ENCODE data around the gene TAF1B. TPM values are rescaled to one million over a fixed set of nuclear protein-coding genes. Genes with fewer than 3 reads are reported as not detected.
"Not testable (repeated sequence)": the region's sequence is repeated elsewhere in the genome, so short reads cannot be mapped to it uniquely, and the experiment has no call there.

The TAF1B gene
- total and polyA plus RNA-seq, 10 of the 15 experiments (the other 5 are each of a cell fraction or from before 2014, with no cell fraction given): 8.1 to 18.3 (median 12.4) TPM

GRCh38 chr2:9919512-9919911 lies 76.2 kb downstream of the TAF1B start (continued):
- TF ChIP-seq ZNF24 (IDR thresholded peaks at IDR 0.05): no peak

DNA sequence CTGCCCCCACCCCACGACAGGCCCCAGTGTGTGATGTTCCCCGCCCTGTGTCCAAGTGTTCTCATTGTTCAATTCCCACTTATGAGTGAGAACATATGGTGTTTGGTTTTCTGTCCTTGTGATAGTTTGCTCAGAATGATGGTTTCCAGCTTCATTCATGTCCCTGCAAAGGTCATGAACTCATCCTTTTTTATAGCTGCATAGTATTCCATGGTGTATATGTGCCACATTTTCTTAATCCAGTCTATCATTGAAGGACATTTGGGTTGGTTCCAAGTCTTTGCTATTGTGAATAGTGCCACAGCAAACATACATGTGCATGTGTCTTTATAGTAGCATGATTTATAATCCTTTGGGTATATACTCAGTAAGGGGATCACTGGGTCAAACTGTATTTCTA lies 83.7 kb downstream of the TAF1B start:
- H3K27me3 ChIP-seq (replicated peaks in 1 of 2; ENCODE audit: control insufficient read depth in 2 of 2, insufficient read depth in 2 of 2, low read length in 1 of 2); H3K4me1 ChIP-seq (ENCODE audit: control insufficient read depth, insufficient read depth, low read length); H3K36me3 ChIP-seq (ENCODE audit: control insufficient read depth in 2 of 2, insufficient read depth in 2 of 2, low read length in 1 of 2); ATAC-seq; H3K9me3 ChIP-seq (replicated peaks; ENCODE audit: control insufficient read depth, insufficient read depth, low read length); H3K79me2 ChIP-seq (ENCODE audit: control insufficient read depth, insufficient read depth, low read length); intact Hi-C loops (cut with micrococcal nuclease; ENCODE audit: unreplicated experiment); H3K4me2 ChIP-seq (ENCODE audit: control insufficient read depth, insufficient read depth); H3K27ac ChIP-seq (ENCODE audit: control insufficient read depth, insufficient read depth); FAIRE-seq; RAD21 ChIA-PET (ENCODE audit: unreplicated experiment); BruUV-seq (replicated peaks); CTCF ChIA-PET; DNase-seq (ENCODE audit: low read depth, low spot score); H2AFZ ChIP-seq (ENCODE audit: control insufficient read depth, low read depth, low read length); in situ Hi-C loops (cut with MboI); SMC1A ChIA-PET (ENCODE audit: uncharacterized antibody, unreplicated experiment); H3K4me3 ChIP-seq; H3K9ac ChIP-seq (ENCODE audit: control insufficient read depth, insufficient read depth, low read length); H4K20me1 ChIP-seq (ENCODE audit: control insufficient read depth, insufficient read depth); POLR2A ChIA-PET: not testable (repeated sequence)
- 67% methylated on average over 1 of the region's 2 CpGs for WGBS (ENCODE audit: insufficient coverage, insufficient replicate concordance, low lambda C conversion rate, missing lambda C conversion rate)

DNA sequence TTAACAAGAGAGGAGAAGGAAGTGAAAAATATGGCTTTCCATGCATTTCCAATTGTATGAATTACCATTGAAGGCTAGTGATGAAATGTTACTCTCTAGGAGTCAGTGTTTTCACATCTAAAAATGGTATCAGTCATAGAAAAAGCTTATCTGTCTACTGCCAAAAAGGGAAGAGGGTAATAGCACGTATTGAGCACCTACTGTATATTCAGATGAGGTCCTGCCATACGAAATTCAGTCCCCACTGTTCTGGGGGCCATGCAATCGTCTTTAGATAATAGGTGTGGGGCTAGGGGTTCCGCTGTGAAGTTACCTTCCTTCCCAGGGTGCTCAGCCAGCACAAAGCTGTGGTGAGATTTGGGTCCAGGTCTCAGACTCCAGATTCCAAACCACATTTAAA lies 94.0 kb downstream of the TAF1B start:
- ChIA-PET RAD21 (ENCODE audit: unreplicated experiment) (no interaction called here), CTCF (interaction anchor here (0.8 to 0.9 kb wide), 2 partner anchors 47 to 68 kb away, joined by 4 to 6 read pairs; no protein-coding TSS in a partner anchor), POLR2A (no interaction called here), SMC1A (ENCODE audit: uncharacterized antibody, unreplicated experiment) (no interaction called here)
- intact Hi-C loops (cut with micrococcal nuclease; ENCODE audit: unreplicated experiment): no loop called here
- peaks cover 0 to 3% of the 10 kb centered on the region in 2 experiments; a peak in 1 of 4 replicates for H3K36me3 ChIP-seq (ENCODE audit: control insufficient read depth in 2 of 2, insufficient read depth in 2 of 2, low read length in 1 of 2)
- 55% methylated on average over 4 of the region's 4 CpGs for WGBS (ENCODE audit: insufficient coverage, insufficient replicate concordance, low lambda C conversion rate, missing lambda C conversion rate)
- TF ChIP-seq HDAC2 (IDR thresholded peaks at IDR 0.05) (no peak), TCF7 (IDR thresholded peaks at IDR 0.05; ENCODE audit: borderline replicate concordance) (no peak), ZSCAN29 (IDR thresholded peaks at IDR 0.05) (no peak), IRF4 (IDR thresholded peaks at IDR 0.05; ENCODE audit: low read depth, low read length) (no peak), FOS (IDR thresholded peaks at IDR 0.05; ENCODE audit: borderline replicate concordance, extremely low read depth, insufficient read length) (no peak)
- H3K27ac ChIP-seq (ENCODE audit: control insufficient read depth, insufficient read depth): no peak overlapping the region
- FAIRE-seq (no peak), DNase-seq (ENCODE audit: low read depth, low spot score) (no peak), ATAC-seq (no peak)
- no TSS peak for BruUV-seq (replicated peaks)
- in situ Hi-C loops (cut with MboI): no loop called here
- H4K20me1 ChIP-seq (ENCODE audit: control insufficient read depth, insufficient read depth): no peaks in the 10 kb centered on the region
- peaks cover 6% of the 10 kb centered on the region; the same call in 1 of the 2 replicates for H3K4me1 ChIP-seq (ENCODE audit: control insufficient read depth, insufficient read depth, low read length)
- no peak overlapping the region for H3K4me2 ChIP-seq (ENCODE audit: control insufficient read depth, insufficient read depth)
- no peak overlapping the region for H2AFZ ChIP-seq (ENCODE audit: control insufficient read depth, low read depth, low read length)
- no peaks in the 10 kb centered on the region for H3K9me3 ChIP-seq (replicated peaks; ENCODE audit: control insufficient read depth, insufficient read depth, low read length)
- H3K9ac ChIP-seq (ENCODE audit: control insufficient read depth, insufficient read depth, low read length): no peak overlapping the region
- H3K4me3 ChIP-seq: no peak overlapping the region
- no peaks in the 10 kb centered on the region for H3K27me3 ChIP-seq (replicated peaks in 1 of 2; ENCODE audit: control insufficient read depth in 2 of 2, insufficient read depth in 2 of 2, low read length in 1 of 2)
- no peaks in the 10 kb centered on the region for H3K79me2 ChIP-seq (ENCODE audit: control insufficient read depth, insufficient read depth, low read length)

Measured in GM12878 (cell line).